ENCODE measurements around the gene KLHL40. TPM values are rescaled to one million over a fixed set of nuclear protein-coding genes. Genes with fewer than 3 reads are reported as not detected.

Gene KLHL40
- total RNA-seq, 1 experiment from 2014 or later: not detected

GRCh38 chr3:42658091-42658770 is 27.1 kb upstream of the KLHL40 start:
- intact Hi-C loops (cut with micrococcal nuclease; ENCODE audit: unreplicated experiment): no loop called here
- Histone ChIP-seq H3K36me3 (ENCODE audit: insufficient read depth, low read length, poor library complexity, severe bottlenecking) (peaks cover 3% of the 10 kb centered on the region), H3K4me3 (ENCODE audit: low read depth, low read length, poor library complexity, severe bottlenecking) (no peak overlapping the region), H3K27me3 (replicated peaks; ENCODE audit: insufficient read depth, low read depth, low read length, poor library complexity) (no peaks in the 10 kb centered on the region), H3K9me3 (ENCODE audit: low read depth, low read length, poor library complexity, severe bottlenecking) (no peaks in the 10 kb centered on the region), H3K27ac (ENCODE audit: low read depth, low read length, poor library complexity, severe bottlenecking) (no peak overlapping the region), H3K4me1 (ENCODE audit: insufficient read depth, low read length, poor library complexity, severe bottlenecking) (no peaks in the 10 kb centered on the region)
- ChIA-PET POLR2A (ENCODE audit: low non-redundant PET) (no interaction called here), CTCF (no interaction called here)
- no TSS peak for BruUV-seq (replicated peaks)
- no peak for DNase-seq (ENCODE audit: low spot score)
- TF ChIP-seq CTCF (conservative IDR thresholded peaks at IDR 0.05; ENCODE audit: low read depth, low read length): no peak
- TF ChIP-seq EZH2 (IDR thresholded peaks at IDR 0.05; ENCODE audit: borderline replicate concordance, low read depth, low read length, poor library complexity, severe bottlenecking): no peak

- Histone ChIP-seq H3K27me3 (replicated peaks; ENCODE audit: insufficient read depth, low read depth, low read length, poor library complexity) (no peaks in the 10 kb centered on the region), H3K4me3 (ENCODE audit: low read depth, low read length, poor library complexity, severe bottlenecking) (no peak overlapping the region), H3K4me1 (ENCODE audit: insufficient read depth, low read length, poor library complexity, severe bottlenecking) (no peaks in the 10 kb centered on the region), H3K27ac (ENCODE audit: low read depth, low read length, poor library complexity, severe bottlenecking) (no peak overlapping the region), H3K36me3 (ENCODE audit: insufficient read depth, low read length, poor library complexity, severe bottlenecking) (peaks cover 3% of the 10 kb centered on the region), H3K9me3 (ENCODE audit: low read depth, low read length, poor library complexity, severe bottlenecking) (no peaks in the 10 kb centered on the region)
- intact Hi-C loops (cut with micrococcal nuclease; ENCODE audit: unreplicated experiment): no loop called here
- ChIA-PET CTCF (no interaction called here), POLR2A (ENCODE audit: low non-redundant PET) (no interaction called here)
- no peak for TF ChIP-seq EZH2 (IDR thresholded peaks at IDR 0.05; ENCODE audit: borderline replicate concordance, low read depth, low read length, poor library complexity, severe bottlenecking)
- TF ChIP-seq CTCF (conservative IDR thresholded peaks at IDR 0.05; ENCODE audit: low read depth, low read length): no peak
- no peak for DNase-seq (ENCODE audit: low spot score)
- no TSS peak for BruUV-seq (replicated peaks)
These were observed 26.5 kb upstream of the KLHL40 start for GRCh38 chr3:42658771-42659390.

GRCh38 chr3:42659451-42660130 is 25.7 kb upstream of the KLHL40 start:
- ChIA-PET CTCF (no interaction called here), POLR2A (ENCODE audit: low non-redundant PET) (no interaction called here)
- H3K4me1 ChIP-seq (ENCODE audit: insufficient read depth, low read length, poor library complexity, severe bottlenecking): no peaks in the 10 kb centered on the region
- TF ChIP-seq EZH2 (IDR thresholded peaks at IDR 0.05; ENCODE audit: borderline replicate concordance, low read depth, low read length, poor library complexity, severe bottlenecking): no peak
- no peak for TF ChIP-seq CTCF (conservative IDR thresholded peaks at IDR 0.05; ENCODE audit: low read depth, low read length)
- no peaks in the 10 kb centered on the region for H3K9me3 ChIP-seq (ENCODE audit: low read depth, low read length, poor library complexity, severe bottlenecking)
- no peak overlapping the region for H3K4me3 ChIP-seq (ENCODE audit: low read depth, low read length, poor library complexity, severe bottlenecking)
- intact Hi-C loops (cut with micrococcal nuclease; ENCODE audit: unreplicated experiment): no loop called here
- H3K27me3 ChIP-seq (replicated peaks; ENCODE audit: insufficient read depth, low read depth, low read length, poor library complexity): no peaks in the 10 kb centered on the region
- no peak overlapping the region for H3K27ac ChIP-seq (ENCODE audit: low read depth, low read length, poor library complexity, severe bottlenecking)
- no peak for DNase-seq (ENCODE audit: low spot score)
- peaks cover 3% of the 10 kb centered on the region for H3K36me3 ChIP-seq (ENCODE audit: insufficient read depth, low read length, poor library complexity, severe bottlenecking)
- no TSS peak for BruUV-seq (replicated peaks)
